NK-92 (cell line): ENCODE measurements around the gene KCNG2.

Experiments
- DNase-seq: peaks from one replicate; lab custom pipeline; 2025; ENCODE audit not compliant: unreplicated experiment; lab: John Stamatoyannopoulos, UW

The KCNG2 gene

DNA sequence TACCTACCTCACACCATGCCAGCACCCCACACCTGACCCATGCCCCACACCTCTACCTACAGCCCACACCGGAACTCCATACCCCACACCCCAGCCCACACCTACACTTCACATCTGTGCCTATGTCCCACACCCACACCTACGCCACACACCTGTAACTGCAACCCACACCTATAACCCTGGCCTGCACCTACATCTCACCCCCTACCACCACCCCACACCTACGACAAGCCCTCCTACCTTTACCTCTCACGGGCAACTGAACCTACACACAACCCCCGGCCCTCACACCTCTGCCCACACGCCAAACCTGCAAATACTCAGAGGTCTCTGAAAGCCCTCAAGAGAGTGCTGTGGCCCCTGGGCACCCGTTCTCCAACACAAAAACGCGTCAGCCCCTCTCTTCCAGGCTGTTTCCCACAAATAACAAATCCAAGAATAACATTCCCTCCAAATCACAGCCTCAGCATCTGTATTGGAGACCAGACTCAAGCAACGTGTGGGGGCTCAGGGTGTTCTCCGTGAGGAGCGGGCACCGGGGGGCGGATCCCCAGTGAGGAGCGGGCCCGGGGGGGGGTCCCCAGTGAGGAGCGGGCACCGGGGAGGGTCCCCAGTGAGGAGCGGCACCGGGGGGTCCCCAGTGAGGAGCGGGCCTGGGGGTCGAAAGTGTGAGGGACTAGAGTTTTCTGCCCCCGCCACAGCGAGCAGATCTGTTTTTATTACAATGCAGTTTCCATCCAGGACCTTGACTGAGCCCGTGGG, 120.3 kb downstream of the KCNG2 start:
- DNase-seq: no peak

DNA sequence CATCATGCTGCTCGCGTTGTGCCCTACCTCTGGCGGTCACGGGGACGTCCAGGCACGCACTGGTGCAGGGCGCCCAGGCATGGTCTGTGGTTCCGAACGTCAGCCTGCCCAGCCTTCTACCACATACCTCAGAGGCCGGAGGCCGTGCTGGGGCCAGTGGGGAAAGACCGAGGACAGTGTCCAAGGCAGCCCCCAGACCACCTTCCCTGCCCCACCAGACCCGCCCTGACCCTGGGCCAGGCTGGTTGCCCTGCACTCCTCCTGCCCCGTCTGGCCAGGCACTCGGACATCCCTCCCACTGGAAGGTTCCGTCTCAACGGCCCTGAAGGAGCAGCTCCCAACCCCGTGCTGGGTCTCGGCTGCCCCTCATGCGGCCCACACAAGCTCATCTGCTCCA, 120.9 kb downstream of the KCNG2 start:
- DNase-seq: no peak

DNA sequence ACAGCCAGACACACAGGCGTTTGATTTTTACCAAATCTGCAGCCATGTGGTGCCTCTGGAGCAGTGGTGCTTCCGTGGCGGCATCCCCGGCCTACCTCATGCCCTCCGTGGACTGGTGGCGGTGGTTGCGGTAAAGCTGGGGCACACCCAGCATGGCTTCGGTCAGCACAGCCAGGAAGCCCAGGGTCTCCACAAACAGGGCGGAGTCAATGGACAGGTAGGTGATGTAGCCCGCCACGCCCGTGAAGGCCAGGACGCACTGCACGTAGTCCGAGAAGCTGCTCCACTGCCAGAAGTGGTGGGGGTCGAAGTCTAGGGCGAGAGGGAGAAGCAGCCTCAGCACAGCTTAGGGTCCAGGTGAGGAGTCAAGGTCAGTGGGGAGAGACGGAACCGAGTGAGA, 121.4 kb downstream of the KCNG2 start:
- no peak for DNase-seq

DNA sequence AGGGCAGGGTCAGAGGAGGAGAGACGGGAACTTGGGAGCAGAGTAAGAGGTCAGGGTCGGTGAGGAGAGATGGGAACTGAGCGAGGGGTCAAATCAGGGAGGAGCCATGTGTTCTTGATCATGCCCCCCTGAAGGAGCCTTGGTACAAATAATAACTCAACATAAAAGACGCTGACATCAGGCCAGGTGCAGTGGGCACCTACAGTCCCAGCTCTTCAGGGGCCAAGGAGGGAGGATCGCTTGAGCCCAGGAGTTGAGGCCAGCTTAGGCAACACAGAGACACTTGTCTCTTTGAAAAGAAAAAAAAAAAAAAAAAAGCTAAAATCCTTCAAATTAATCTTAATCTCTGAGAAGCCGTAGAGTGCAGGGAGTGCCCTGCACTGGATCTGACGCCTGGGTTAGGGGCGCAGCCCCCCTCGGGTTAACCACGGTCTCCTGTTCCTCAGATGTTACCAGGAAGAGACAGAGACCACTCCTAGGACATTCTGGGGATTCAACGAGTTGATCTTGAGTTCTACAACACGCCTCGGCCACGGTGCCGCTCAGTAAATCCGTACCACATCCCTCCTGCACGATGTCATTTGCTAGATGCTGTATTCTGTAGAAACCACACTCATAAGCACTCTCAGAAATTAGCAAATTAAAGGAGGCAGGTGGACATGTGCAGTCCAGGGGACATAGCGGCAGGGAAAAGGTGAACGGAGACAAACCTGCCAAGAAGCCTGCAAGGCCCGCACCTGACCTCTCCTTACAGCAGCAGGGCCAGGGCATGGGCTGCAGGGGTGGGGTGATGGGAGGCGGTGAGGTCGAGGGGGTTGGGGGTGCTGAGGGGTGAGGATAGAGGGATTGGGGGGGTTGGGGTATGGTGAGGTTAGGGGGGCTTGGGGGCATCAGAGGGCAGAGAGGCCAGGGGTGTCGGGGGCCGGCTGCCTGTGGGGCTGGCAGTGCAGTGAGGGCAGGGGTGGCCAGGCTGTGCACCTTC, 124.5 kb downstream of the KCNG2 start:
- no peak for DNase-seq

DNA sequence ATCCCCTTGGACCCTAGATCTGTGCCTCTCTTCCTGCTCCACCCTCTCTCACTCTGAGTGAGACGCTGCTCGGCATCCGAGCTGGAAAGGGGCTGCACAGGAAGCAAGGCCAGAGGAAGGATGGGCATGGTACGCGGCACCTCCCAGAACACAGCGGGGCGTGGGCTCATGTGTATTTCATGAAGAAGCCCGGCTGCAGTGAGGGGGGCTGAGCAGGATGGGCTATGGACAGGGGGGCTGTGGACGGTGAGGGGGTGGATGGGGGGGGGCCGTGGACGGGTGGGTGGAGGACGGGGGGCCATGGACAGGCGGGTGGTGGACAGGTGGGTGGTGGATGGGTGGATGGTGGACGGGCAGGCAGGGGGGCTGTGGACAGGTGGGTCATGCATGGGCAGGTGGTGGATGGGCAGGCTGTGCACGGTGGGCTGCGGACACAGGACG, 125.3 kb downstream of the KCNG2 start:
- no peak for DNase-seq

DNA sequence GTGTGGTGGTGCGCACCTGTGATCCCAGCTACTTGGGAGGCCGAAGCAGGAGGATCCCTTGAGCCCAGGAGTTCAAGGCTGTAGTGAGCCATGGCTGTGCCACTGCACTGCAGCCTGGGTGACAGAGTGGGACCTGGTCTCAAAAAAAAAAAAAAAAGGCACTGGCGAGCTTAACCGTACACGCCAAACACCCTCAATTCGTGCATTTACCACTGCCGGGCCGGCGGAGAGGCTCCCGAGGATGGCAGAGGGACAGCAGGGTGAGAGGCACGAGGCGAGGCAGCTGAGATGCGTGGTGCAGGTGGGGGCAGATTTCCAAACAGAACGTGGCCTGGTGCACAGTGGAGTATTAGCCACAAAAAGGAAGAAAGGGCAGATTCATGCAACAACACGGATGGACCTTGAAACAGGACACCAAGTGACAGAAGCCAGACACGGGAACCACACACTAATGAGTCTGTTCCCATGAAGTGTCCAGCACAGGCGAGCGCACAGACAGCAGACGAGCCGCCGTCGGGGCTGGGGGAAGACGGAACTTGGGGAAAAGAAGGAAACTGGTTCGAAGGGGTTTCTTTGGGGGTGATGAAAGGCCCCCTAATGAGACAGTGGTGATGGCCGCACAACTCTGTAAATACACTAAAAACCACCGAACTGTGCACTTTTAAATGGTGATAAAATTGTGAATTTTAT, 126.3 kb downstream of the KCNG2 start:
- DNase-seq: no peak

DNA sequence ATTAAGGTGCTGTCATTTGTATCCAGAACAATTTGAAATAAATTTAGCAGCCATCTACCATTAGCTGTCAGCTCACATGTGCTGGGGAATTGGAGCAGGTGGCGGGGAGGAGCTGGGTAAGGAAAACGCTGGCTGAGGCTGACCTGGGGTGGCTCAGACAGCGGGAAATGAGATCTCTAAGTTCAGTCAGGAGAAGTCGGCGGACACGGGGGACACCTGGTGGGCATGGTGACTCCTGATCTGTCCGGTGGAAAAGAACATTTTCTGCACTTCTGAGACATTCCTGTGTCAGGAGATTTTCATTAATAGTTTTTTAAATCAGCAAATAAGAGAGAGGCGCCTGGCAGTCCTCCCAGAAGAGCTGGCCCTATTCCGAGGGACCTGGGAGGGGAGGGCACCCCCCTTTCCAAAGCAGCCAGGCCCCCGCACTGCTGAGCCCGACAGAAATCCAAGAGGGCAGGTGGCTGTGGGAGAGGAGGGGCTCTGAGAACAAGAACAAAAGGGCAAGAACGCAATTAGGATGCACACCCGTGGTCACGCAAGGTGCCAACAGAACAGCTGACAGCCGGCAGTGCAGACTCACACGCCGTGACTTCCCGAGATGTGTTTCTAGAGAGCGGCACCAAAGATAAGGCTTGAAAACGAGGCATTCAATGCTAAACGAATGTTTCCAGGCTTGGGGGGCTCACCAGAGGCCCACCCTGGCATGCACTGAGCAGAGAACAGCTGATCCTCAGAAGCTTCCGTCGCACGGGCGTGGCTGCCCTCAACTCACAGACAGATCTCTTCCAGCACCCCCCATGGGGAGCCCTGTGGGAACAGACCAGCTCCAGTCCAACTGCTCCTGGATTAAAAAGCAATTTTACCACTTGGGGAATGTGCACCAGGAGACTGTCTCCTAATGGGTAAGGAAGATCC, 127.3 kb downstream of the KCNG2 start:
- DNase-seq: no peak

DNA sequence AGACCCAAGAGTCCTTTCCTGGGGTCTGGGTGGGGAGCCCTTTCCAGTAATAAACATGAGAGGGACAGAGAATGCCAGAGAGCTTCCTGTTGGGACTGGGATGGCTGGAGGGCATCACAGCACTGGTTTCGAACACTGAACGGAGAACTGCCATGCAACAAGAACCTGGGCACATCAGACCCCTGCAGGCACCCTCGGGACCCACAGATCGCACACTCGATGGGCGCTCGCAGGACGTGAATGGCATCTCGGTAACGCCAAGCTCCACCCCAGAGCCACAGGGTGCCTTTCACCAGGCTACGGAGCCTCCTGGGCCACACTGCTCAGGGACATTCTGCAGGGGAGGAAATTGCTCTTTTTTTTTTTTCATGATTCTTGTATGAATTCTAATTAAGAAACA, 128.6 kb downstream of the KCNG2 start:
- no peak for DNase-seq

DNA sequence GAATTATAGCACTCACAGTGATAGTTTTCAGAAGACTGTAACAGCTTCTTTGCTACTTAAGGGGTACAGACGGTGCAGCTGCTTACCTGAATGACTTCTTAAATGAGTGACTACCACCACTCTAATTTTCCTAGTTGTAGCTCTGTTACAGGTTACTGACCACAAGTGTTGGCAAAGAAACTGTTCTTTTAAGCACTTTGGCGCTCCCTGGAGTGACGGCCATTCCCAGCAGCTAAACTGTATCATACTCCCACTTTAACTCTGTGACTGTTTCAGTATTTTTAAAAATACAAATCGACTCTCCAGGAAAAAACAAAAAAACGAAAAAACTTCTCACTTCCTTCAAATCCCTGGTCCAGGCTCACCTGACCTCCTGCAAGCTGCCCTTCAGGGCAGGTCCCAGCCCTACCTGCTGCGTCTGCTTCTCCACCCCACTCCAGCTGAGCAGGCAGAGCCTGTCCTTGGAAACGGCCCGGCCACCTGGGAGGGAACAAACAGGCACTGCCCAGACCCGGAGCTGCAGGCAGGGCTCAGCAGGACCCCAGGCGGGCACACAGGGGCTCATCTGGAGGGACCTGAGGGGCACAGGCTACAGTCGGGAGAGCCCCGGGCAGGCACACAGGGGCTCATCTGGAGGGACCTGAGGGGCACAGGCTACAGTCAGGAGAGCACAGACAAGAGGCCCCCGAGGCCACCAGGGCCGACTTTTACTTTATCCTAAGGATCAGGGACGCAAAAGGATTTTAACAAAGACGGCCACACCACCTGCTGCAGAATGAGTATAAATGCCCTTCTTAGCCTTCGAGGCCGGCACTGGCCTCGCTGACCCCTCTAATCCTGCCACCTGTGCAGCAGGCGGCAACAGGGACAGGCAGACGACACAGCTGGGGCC, 129.2 kb downstream of the KCNG2 start:
- DNase-seq: no peak

DNA sequence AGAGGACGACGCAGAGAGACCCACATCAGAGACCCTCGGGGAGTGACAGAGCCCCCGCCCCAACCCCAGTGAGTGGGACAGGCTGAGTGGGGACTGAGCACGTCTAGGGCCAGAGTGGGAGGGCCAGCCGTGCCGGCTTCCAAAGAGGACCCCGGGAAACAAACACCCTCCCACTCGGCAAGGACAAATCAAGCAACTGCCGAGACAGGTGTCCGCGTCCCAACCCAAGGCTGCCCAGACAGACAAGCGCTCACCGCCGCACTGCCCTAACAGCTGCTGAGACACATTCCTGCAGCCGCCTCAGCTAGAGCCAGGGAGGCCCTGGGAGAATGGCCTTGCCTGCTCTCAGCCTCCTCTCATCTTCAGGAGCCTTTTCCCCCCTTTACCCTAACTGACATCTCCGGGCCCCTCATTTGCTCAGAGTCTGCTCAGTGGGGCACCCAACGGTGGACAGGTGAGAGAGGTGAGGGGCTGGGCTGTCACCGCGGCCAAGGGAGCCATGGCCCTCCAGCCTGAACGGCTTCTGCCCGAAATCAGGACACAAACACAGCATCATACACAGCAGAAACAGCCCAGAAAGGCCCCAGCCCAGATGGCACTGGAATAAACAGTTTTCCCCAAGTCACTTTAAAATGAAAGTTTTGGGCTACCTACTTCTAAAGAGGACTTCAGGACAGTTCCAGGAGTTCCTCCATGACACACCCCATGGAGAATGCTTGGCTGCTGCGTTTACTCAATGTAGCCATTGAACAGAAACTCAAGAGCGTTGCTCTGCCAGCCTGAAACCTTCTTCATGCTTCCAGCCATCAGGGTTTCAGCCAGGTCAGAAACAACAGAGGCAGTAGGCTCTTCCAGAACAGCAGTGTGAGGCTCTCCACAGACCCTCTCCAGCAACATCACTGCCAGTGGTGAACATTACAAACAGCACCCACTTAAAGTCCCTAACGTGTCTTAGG, 130.1 kb downstream of the KCNG2 start:
- DNase-seq: no peak

DNA sequence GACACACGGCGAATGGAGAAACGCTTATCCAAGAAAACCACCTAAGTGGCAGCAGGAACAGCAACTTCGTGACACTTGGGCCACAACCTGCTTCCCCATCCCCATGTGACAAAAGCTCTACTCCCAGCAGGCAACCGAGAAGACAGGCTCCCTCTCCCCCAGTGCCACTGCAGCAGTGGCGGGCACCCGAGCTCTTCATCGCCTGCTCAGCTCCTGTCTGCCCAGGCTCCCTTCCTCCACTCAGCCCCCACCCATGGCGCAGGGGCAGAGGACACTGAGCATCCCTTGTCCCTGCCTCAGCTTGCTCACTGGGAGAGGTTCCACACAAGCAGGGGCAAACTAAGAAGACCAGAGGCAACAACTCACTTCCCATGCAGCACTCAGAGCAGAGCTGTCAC, 130.8 kb downstream of the KCNG2 start:
- DNase-seq: no peak

DNA sequence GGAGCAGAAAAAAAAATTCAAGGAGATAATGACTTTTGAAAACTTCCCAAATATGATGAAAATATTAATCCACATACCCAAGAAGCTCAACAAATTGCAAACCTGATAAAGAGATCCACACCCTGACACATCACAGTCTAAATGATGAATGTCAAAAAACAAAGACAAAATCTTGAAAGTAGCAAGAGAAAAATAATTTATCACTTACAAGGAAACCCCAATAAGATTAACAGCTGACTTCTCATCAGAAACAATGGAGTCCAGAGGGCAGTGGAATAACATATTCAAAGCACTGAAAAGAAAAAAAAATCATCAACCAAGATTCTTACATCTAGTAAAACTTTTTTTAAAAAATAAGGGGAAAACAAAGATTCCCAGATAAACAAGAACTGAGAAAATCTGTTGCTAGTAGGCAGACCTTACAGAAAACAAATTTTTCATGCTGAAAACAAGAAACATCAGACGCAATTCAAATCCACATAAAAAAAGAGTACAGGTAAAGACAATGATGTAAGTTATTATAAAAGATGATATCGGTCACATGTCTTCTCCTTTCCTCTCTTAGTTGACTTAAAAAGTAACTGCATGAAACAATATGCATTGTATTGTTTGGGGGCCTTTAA, 132.4 kb downstream of the KCNG2 start:
- DNase-seq: no peak

DNA sequence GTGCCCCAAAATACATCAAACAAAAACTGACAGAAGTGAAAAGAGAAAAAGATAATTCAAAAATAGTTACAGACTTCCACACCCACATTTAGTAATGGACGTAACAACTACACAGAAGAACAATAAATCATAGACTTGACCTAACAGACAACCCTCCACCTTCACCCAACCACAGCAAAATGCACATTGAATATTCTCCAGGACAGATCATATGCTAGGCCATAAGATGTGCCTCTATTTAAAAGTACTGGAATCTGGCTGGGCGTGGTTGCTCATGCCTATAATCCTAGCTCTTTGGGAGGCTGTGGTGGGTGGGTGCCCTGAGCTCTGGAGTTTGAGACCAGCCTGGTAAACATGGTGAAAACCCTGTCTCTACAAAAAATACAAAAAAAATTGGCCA, 133.7 kb downstream of the KCNG2 start:
- DNase-seq: no peak

DNA sequence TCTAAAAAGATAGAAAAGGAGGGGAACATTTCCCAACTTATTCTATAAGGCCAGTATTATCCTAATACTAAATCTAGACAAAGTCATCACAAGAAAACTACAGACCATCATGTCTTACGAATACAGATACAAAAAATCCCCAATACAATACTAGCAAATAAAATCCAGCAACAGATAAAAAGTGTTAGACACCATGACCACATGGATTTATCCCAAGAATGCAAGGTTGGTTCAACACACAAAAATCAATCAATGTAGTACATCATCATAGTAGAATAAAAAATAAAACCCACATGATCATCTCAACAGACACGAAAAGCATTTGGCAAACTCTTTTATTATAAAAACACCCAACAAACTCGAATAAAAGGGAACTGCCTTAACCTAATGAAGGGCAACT, 135.2 kb downstream of the KCNG2 start:
- DNase-seq: no peak

DNA sequence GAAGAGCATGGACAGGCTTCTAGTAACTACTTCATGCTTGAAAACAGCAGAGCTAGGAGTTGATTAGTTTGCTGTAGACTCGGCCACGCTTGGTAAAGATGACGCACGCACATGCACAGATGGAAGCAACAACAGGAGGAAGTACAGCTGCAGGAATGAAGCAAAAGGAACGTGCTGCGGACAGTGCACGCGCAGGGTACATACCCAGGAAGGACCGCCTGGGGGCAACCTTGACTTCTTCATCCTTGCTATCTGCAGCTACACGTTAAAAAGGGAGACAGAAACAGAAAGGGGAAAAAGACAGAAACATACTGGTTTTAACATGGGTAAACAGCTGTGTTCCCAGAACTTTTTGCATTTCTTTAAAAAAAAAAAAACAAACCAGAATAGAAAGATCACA, 136.0 kb downstream of the KCNG2 start:
- no peak for DNase-seq

DNA sequence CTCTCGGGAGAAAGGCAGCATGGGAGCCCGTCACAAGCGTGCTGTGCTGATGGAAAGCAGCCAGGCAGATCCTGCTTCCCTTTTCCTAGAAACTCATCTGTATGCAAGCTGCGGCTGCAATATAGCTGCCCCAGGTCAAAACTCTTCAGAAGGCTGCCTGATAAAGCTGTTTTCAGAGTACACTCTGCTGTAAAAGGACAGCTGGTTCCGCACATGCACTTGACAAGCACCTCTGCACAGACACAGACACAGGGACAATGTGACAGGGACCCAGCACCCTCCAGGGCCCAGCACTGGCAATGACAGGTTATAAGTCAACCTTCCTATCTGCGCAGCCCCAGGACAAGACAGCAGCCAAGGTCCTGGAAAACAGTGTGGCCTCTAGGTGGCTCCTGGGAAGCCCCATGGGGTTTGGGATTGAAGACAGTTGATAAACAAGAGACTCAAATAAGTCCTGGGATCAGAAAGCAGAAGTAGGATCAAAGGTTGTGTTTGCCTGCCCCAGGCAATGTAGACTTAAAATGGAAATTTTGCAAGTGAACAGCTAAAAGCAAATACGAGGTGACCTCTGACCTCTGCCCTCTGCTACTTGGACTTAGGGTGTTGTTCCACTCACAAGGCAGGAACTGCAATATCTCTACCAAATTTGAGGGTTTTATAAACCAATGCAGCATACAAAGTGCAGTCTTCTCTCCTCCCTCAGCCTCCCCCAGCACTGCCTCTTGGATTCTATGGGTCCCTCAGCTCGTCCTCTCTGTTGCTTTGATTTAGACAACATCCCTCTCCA, 136.8 kb downstream of the KCNG2 start:
- DNase-seq: no peak

DNA sequence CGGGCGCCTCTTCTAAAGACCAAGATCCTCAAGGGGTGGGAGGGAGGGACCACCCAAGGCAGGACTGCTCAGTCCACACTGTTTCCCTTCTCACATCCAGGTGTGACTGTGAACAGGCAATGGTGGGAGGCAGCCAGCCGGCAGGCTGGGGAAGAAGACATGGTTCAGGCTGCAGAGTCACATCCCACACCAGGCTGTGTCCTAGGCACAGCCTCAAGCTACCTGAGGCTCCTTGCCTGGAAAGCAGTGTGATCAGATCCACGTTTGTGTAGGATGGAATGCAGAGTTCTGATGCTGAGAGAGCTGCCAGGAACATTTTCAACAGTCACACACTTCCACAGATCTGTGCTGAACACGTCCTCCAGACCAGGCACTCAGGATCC, 137.4 kb downstream of the KCNG2 start:
- DNase-seq: no peak
